DND-41 (cell line): ENCODE measurements around the gene MEOX1.

Source experiments
- CTCF ChIP-seq: IDR thresholded peaks from 2 replicates; pipeline ENCODE4 v1.5.1; 2012; ENCODE audit warnings: borderline replicate concordance, low read length, moderate library complexity, mild to moderate bottlenecking; ENCODE audit not compliant: poor library complexity, severe bottlenecking; ENCODE audit errors: extremely low read depth
- EZH2 ChIP-seq: IDR thresholded peaks from 3 replicates; pipeline ENCODE4 v1.6.1; 2012; ENCODE audit warnings: borderline replicate concordance, low read depth, mild to moderate bottlenecking, moderate library complexity, low read length, inconsistent platforms; ENCODE audit not compliant: severe bottlenecking

GRCh38 chr17:43674394-43674793 lies 12.7 kb upstream of the MEOX1 start:
- no peak for TF ChIP-seq EZH2
- TF ChIP-seq CTCF, result no peak
